GM23248 (cell line): ENCODE data around the gene ALPI. TPM values are rescaled to one million over a fixed set of nuclear protein-coding genes. Genes with fewer than 3 reads are reported as not detected.

Experiments used
- DNase-seq: peaks from one replicate; pipeline ENCODE4 v3.0.0-alpha.2; 2015
- H2AFZ ChIP-seq: fragments of 200-600 bp; sonication (generic); 2 replicates; pipeline ENCODE4 v1.6.1; 2016; ENCODE audit warnings: antibody characterized with exemption
- H3F3A ChIP-seq: fragments of 200-600 bp; sonication (generic); 2 replicates; pipeline ENCODE4 v1.6.1; 2016; ENCODE audit warnings: mild to moderate bottlenecking, antibody characterized with exemption, mixed run types; ENCODE audit not compliant: insufficient read depth
- H3K27ac ChIP-seq: fragments of 200-600 bp; sonication (generic); 2 replicates; pipeline ENCODE4 v1.5.1; 2016; ENCODE audit warnings: mild to moderate bottlenecking
- H3K27me3 ChIP-seq: fragments of 200-600 bp; sonication (generic); replicated peaks from 2 replicates; pipeline ENCODE4 v1.6.1; 2016; ENCODE audit warnings: mild to moderate bottlenecking; ENCODE audit not compliant: insufficient read depth
- H3K36me3 ChIP-seq: fragments of 200-600 bp; sonication (generic); 2 replicates; pipeline ENCODE4 v1.6.1; 2016; ENCODE audit warnings: low read depth, mild to moderate bottlenecking
- H3K4me1 ChIP-seq: fragments of 200-600 bp; sonication (generic); 2 replicates; pipeline ENCODE4 v1.6.1; 2016; ENCODE audit warnings: mild to moderate bottlenecking; ENCODE audit not compliant: insufficient read depth
- H3K4me2 ChIP-seq: fragments of 200-600 bp; sonication (generic); one replicate; pipeline ENCODE4 v1.6.1; 2016; ENCODE audit warnings: mild to moderate bottlenecking; ENCODE audit not compliant: unreplicated experiment
- H3K4me3 ChIP-seq: fragments of 200-600 bp; sonication (generic); 2 replicates; pipeline ENCODE4 v1.5.1; 2016; ENCODE audit warnings: mild to moderate bottlenecking
- H3K79me2 ChIP-seq: fragments of 200-600 bp; sonication (generic); 2 replicates; pipeline ENCODE4 v1.6.1; 2016; ENCODE audit warnings: mild to moderate bottlenecking; ENCODE audit not compliant: insufficient read depth
- H3K9ac ChIP-seq: fragments of 200-600 bp; sonication (generic); 2 replicates; pipeline ENCODE4 v1.6.1; 2016; ENCODE audit warnings: mild to moderate bottlenecking
- H3K9me2 ChIP-seq: fragments of 200-600 bp; sonication (generic); 2 replicates; pipeline ENCODE4 v1.6.1; 2016; ENCODE audit warnings: mixed run types, mild to moderate bottlenecking, moderate library complexity; ENCODE audit not compliant: insufficient read depth
- H3K9me3 ChIP-seq: fragments of 200-600 bp; sonication (generic); one replicate; pipeline ENCODE4 v1.6.1; 2017; ENCODE audit warnings: low read depth
- H4K20me1 ChIP-seq: fragments of 200-600 bp; sonication (generic); 2 replicates; pipeline ENCODE4 v1.6.0; 2016; ENCODE audit not compliant: insufficient read depth
- EZH2 ChIP-seq: fragments of 200-600 bp; sonication (generic); IDR thresholded peaks from 2 replicates; pipeline ENCODE4 v1.6.1; 2018; ENCODE audit warnings: antibody characterized with exemption, mild to moderate bottlenecking; ENCODE audit not compliant: insufficient read depth, poor library complexity, severe bottlenecking
- EZH2phosphoT487 ChIP-seq: fragments of 200-600 bp; sonication (generic); IDR thresholded peaks from 2 replicates; pipeline ENCODE4 v1.6.1; 2018; ENCODE audit warnings: antibody characterized with exemption, moderate library complexity, mild to moderate bottlenecking, low read depth; ENCODE audit not compliant: insufficient read depth
- WGBS, 2 experiments: methylation state at CpG; one replicate each; pipeline ENCODE4 v1.1.6; 2015 to 2017; ENCODE audit warnings: low lambda C conversion rate in 2 of 2, low coverage in 1 of 2; ENCODE audit errors: missing lambda C conversion rate in 2 of 2; 5-methylcytosine and 5-hydroxymethylcytosine counted together
- in situ Hi-C: fragments of 300-500 bp; cut with MboI; formaldehyde crosslinking; loops from 2 replicates; pipeline ENCODE4 v1.15.0; 2020
- polyA plus RNA-seq: library from polyadenylated mRNA; unstranded; fragments of >200 nt; fragmentation: Nextera tagmentation; extraction: Ambion mirVana; gene quantifications from 2 replicates; pipeline ENCODE4 v1.2.1, GENCODE V29; 2016
- total RNA-seq: library from RNA; depleted of rRNA; stranded (reverse); fragments of >200 nt; shearing (Covaris generic); gene quantifications from 2 replicates; pipeline ENCODE4 v1.2.3, GENCODE V29; 2014; rRNA removed

The ALPI gene
- total and polyA plus RNA-seq, 2 experiments from 2014 or later, result not detected

GRCh38 chr2:232503809-232504323 lies 47.9 kb downstream of the ALPI start:
- H3K4me2 ChIP-seq, result no peak overlapping the region
- H3K9me3 ChIP-seq, result no peaks in the 10 kb centered on the region
- H3K36me3 ChIP-seq, result no peaks in the 10 kb centered on the region
- no peak overlapping the region for H3K4me3 ChIP-seq
- H3K4me1 ChIP-seq, result no peaks in the 10 kb centered on the region
- no peak for DNase-seq
- H2AFZ ChIP-seq, result no peak overlapping the region
- in situ Hi-C loops, result no loop called here
- no peak overlapping the region for H3K9ac ChIP-seq
- no peaks in the 10 kb centered on the region for H3K9me2 ChIP-seq
- H3K27ac ChIP-seq, result no peak overlapping the region
- no peaks in the 10 kb centered on the region for H3F3A ChIP-seq
- H3K79me2 ChIP-seq, result no peaks in the 10 kb centered on the region
- no peaks in the 10 kb centered on the region for H4K20me1 ChIP-seq
- no peak; the same call in 1 of the 2 replicates for TF ChIP-seq EZH2phosphoT487
- TF ChIP-seq EZH2, result peak; percentile 78
- peaks cover 42% of the 10 kb centered on the region for H3K27me3 ChIP-seq
- WGBS, 2 experiments, result 13 to 14% methylated on average over 16 of the region's 16 CpGs

- Histone ChIP-seq H3K9me3 (no peaks in the 10 kb centered on the region), H3K4me1 (no peaks in the 10 kb centered on the region), H3K79me2 (no peaks in the 10 kb centered on the region), H3K27me3 (peaks cover 42% of the 10 kb centered on the region), H3K4me2 (no peak overlapping the region), H3K9ac (no peak overlapping the region), H3K9me2 (no peaks in the 10 kb centered on the region), H3K27ac (no peak overlapping the region), H4K20me1 (no peaks in the 10 kb centered on the region), H3K36me3 (no peaks in the 10 kb centered on the region), H2AFZ (no peak overlapping the region), H3F3A (no peaks in the 10 kb centered on the region), H3K4me3 (no peak overlapping the region)
- 68 to 75% methylated on average over 2 of the region's 2 CpGs for whole genome bisulfite sequencing, 2 experiments
- DNase-seq, result no peak
- in situ Hi-C loops, result no loop called here
- TF ChIP-seq EZH2 (peak; percentile 43), EZH2phosphoT487 (no peak)
Measured at GRCh38 chr2:232504438-232504837, 48.5 kb downstream of the ALPI start.

GRCh38 chr2:232505856-232506255 lies 49.9 kb downstream of the ALPI start:
- H3K9me3 ChIP-seq, result no peaks in the 10 kb centered on the region
- H3K9me2 ChIP-seq, result no peaks in the 10 kb centered on the region
- H3K36me3 ChIP-seq, result no peaks in the 10 kb centered on the region
- H3K4me3 ChIP-seq, result no peak overlapping the region
- no peak overlapping the region for H2AFZ ChIP-seq
- no peak for DNase-seq
- 26 to 33% methylated on average over 9 to 10 of the region's 10 CpGs for WGBS, 2 experiments
- no peaks in the 10 kb centered on the region for H3K4me1 ChIP-seq
- no peaks in the 10 kb centered on the region for H4K20me1 ChIP-seq
- no peaks in the 10 kb centered on the region for H3F3A ChIP-seq
- H3K27me3 ChIP-seq, result peaks cover 42% of the 10 kb centered on the region
- in situ Hi-C loops, result no loop called here
- H3K4me2 ChIP-seq, result no peak overlapping the region
- H3K79me2 ChIP-seq, result no peaks in the 10 kb centered on the region
- H3K27ac ChIP-seq, result no peak overlapping the region
- TF ChIP-seq EZH2 (no peak), EZH2phosphoT487 (no peak)
- no peak overlapping the region for H3K9ac ChIP-seq

- H3K9me3 ChIP-seq, result no peaks in the 10 kb centered on the region
- H3K36me3 ChIP-seq, result no peaks in the 10 kb centered on the region
- H3F3A ChIP-seq, result no peaks in the 10 kb centered on the region
- no peak overlapping the region for H3K4me2 ChIP-seq
- no peak overlapping the region for H3K9ac ChIP-seq
- H3K27ac ChIP-seq, result no peak overlapping the region
- H3K79me2 ChIP-seq, result no peaks in the 10 kb centered on the region
- H2AFZ ChIP-seq, result no peak overlapping the region
- TF ChIP-seq EZH2 (no peak), EZH2phosphoT487 (no peak)
- in situ Hi-C loops, result no loop called here
- no peaks in the 10 kb centered on the region for H3K9me2 ChIP-seq
- H4K20me1 ChIP-seq, result no peaks in the 10 kb centered on the region
- WGBS, 2 experiments, result 40 to 48% methylated on average over 4 of the region's 4 CpGs
- H3K4me1 ChIP-seq, result no peaks in the 10 kb centered on the region
- no peak overlapping the region for H3K4me3 ChIP-seq
- H3K27me3 ChIP-seq, result peaks cover 42% of the 10 kb centered on the region
- no peak for DNase-seq
Measured at GRCh38 chr2:232506709-232507108, 50.8 kb downstream of the ALPI start.

GRCh38 chr2:232508251-232508650 lies 52.3 kb downstream of the ALPI start:
- Histone ChIP-seq H3K9me3 (no peaks in the 10 kb centered on the region), H3K9me2 (no peaks in the 10 kb centered on the region), H3K4me3 (no peak overlapping the region), H3K4me1 (no peaks in the 10 kb centered on the region), H3K27me3 (peaks cover 36% of the 10 kb centered on the region), H3K27ac (no peak overlapping the region), H3F3A (no peaks in the 10 kb centered on the region), H3K9ac (no peak overlapping the region), H3K79me2 (no peaks in the 10 kb centered on the region), H2AFZ (no peak overlapping the region), H4K20me1 (no peaks in the 10 kb centered on the region), H3K4me2 (no peak overlapping the region), H3K36me3 (no peaks in the 10 kb centered on the region)
- TF ChIP-seq EZH2phosphoT487 (no peak), EZH2 (no peak)
- no peak for DNase-seq
- in situ Hi-C loops, result no loop called here
- 58 to 68% methylated on average over 6 to 7 of the region's 7 CpGs for WGBS, 2 experiments

Other genes with a start within 250 kb of the ALPI start
- not detected in 2 replicates for gene ALPP, start 77.4 kb upstream of the ALPI start, total RNA-seq
- gene ALPP, start 77.4 kb upstream of the ALPI start, polyA plus RNA-seq, result not detected in 2 replicates
- gene ALPG, start 49.3 kb upstream of the ALPI start, total RNA-seq, result not detected in 2 replicates
- not detected in 2 replicates for gene ALPG, start 49.3 kb upstream of the ALPI start, polyA plus RNA-seq
- 0.54 TPM in 1 of 2 replicates, not detected in the other for gene ECEL1, start 31.7 kb downstream of the ALPI start, total RNA-seq
- not detected in 2 replicates for gene ECEL1, start 31.7 kb downstream of the ALPI start, polyA plus RNA-seq
- not detected in 2 replicates for gene PRSS56, start 64.2 kb downstream of the ALPI start, total RNA-seq
- not detected in 2 replicates for gene PRSS56, start 64.2 kb downstream of the ALPI start, polyA plus RNA-seq
- gene CHRND, start 70.0 kb downstream of the ALPI start, total RNA-seq, result not detected in 2 replicates
- gene CHRND, start 70.0 kb downstream of the ALPI start, polyA plus RNA-seq, result not detected in 2 replicates
- not detected in 2 replicates for gene CHRNG, start 83.5 kb downstream of the ALPI start, total RNA-seq
- not detected in 2 replicates for gene CHRNG, start 83.5 kb downstream of the ALPI start, polyA plus RNA-seq
- gene TIGD1, start 94.4 kb downstream of the ALPI start, total RNA-seq, result 2.0 and 4.3 TPM in 2 replicates
- 3.2 and 3.6 TPM in 2 replicates for gene TIGD1, start 94.4 kb downstream of the ALPI start, polyA plus RNA-seq
- 82.8 and 98.5 TPM in 2 replicates for gene EIF4E2, start 94.5 kb downstream of the ALPI start, total RNA-seq
- 147 and 150 TPM in 2 replicates for gene EIF4E2, start 94.5 kb downstream of the ALPI start, polyA plus RNA-seq
- gene EFHD1, start 177.5 kb downstream of the ALPI start, total RNA-seq, result not detected in 2 replicates
- not detected in 2 replicates for gene EFHD1, start 177.5 kb downstream of the ALPI start, polyA plus RNA-seq
- 35.2 and 69.0 TPM in 2 replicates for gene GIGYF2, start 241.2 kb downstream of the ALPI start, total RNA-seq
- 26.1 and 27.2 TPM in 2 replicates for gene GIGYF2, start 241.2 kb downstream of the ALPI start, polyA plus RNA-seq